Nephron (organoid): Measurements from ENCODE around the gene PDE6B.

Source experiments
- H3K27ac Mint-ChIP-seq, 3 experiments: 2 replicates each; pipeline ENCODE4 v1.8.0; 2020; ENCODE audit warnings: mixed read lengths in 3 of 3, mild to moderate bottlenecking in 2 of 3, moderate library complexity in 1 of 3
- H3K27me3 Mint-ChIP-seq: 2 replicates; pipeline ENCODE4 v1.8.0; 2021; ENCODE audit warnings: low read depth, mild to moderate bottlenecking, moderate library complexity, mixed read lengths
- H3K36me3 Mint-ChIP-seq: 2 replicates; pipeline ENCODE4 v1.8.0; 2020; ENCODE audit warnings: low read depth, mixed read lengths
- H3K4me1 Mint-ChIP-seq: 2 replicates; pipeline ENCODE4 v1.8.0; 2020; ENCODE audit warnings: mixed read lengths
- H3K4me3 Mint-ChIP-seq, 3 experiments: 2 replicates each; pipeline ENCODE4 v1.8.0; 2020; ENCODE audit warnings: mild to moderate bottlenecking in 3 of 3, mixed read lengths in 3 of 3, moderate library complexity in 2 of 3
- H3K9me3 Mint-ChIP-seq: 2 replicates; pipeline ENCODE4 v1.8.0; 2020; ENCODE audit warnings: mixed read lengths
- TF ChIP-seq, protein P1 (sequence below), 3 experiments: fragments of 200-600 bp; sonication (generic); IDR thresholded peaks; one replicate each; pipeline ENCODE4 v1.5.0; 2021; ENCODE audit warnings: antibody characterized with exemption in 3 of 3; ENCODE audit not compliant: unreplicated experiment in 3 of 3

PDE6B gene

DNA sequence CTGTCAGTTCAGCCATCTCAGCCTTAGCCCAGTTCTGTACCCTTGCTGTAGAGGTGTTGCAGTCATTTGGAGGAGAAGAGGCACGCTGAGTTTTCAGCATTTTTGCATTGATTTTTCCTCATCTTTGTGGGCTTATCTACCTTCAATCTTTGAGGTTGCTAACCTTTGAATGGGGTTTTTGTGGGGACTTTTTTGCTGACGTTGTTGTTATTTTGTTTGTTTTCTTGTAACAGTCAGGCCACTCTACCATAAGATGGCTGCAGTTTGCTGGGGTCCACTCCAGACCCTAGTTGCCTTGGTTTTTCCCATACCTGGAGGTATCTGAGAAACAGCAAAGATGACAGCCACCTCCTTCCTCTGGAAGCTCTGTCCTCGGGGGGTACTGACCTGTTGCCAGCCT lies 26.4 kb upstream of the PDE6B start:
- H3K36me3 Mint-ChIP-seq, result no peaks in the 10 kb centered on the region
- H3K27ac Mint-ChIP-seq, result no peak overlapping the region
- peaks cover 54% of the 10 kb centered on the region for H3K27me3 Mint-ChIP-seq
- peaks cover 3% of the 10 kb centered on the region for H3K9me3 Mint-ChIP-seq
- no peak overlapping the region for H3K4me3 Mint-ChIP-seq
- TF ChIP-seq, protein P1, sequence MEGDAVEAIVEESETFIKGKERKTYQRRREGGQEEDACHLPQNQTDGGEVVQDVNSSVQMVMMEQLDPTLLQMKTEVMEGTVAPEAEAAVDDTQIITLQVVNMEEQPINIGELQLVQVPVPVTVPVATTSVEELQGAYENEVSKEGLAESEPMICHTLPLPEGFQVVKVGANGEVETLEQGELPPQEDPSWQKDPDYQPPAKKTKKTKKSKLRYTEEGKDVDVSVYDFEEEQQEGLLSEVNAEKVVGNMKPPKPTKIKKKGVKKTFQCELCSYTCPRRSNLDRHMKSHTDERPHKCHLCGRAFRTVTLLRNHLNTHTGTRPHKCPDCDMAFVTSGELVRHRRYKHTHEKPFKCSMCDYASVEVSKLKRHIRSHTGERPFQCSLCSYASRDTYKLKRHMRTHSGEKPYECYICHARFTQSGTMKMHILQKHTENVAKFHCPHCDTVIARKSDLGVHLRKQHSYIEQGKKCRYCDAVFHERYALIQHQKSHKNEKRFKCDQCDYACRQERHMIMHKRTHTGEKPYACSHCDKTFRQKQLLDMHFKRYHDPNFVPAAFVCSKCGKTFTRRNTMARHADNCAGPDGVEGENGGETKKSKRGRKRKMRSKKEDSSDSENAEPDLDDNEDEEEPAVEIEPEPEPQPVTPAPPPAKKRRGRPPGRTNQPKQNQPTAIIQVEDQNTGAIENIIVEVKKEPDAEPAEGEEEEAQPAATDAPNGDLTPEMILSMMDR (IDR thresholded peaks at IDR 0.05; ENCODE audit: unreplicated experiment in 3 of 3), result no peak
- no peaks in the 10 kb centered on the region for H3K4me1 Mint-ChIP-seq

DNA sequence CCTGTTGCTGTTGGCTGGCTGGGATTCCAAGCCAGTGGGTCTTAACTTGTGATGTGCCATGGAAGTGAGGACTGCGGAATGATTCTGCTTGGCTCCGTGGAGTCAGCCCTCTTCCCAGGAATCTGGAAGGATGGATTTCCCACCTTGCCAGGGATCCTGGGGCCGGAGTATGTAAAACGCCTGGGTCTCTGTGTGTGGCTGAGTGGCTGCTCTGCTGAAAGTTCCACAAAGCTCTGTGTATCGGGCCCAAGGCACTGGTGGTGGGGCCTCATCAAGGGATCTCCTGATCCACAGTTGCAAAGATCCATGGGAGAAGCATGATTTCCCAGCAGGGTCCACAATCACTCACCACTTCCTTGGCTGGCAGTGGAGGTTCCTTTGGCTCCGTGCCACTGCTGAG lies 25.2 kb upstream of the PDE6B start:
- Mint-ChIP-seq H3K27me3 (peaks cover 49% of the 10 kb centered on the region), H3K36me3 (no peaks in the 10 kb centered on the region), H3K9me3 (no peaks in the 10 kb centered on the region), H3K27ac (no peak overlapping the region), H3K4me1 (no peaks in the 10 kb centered on the region), H3K4me3 (no peak overlapping the region)
- TF ChIP-seq, protein P1 (IDR thresholded peaks at IDR 0.05; ENCODE audit: unreplicated experiment in 3 of 3), result no peak

DNA sequence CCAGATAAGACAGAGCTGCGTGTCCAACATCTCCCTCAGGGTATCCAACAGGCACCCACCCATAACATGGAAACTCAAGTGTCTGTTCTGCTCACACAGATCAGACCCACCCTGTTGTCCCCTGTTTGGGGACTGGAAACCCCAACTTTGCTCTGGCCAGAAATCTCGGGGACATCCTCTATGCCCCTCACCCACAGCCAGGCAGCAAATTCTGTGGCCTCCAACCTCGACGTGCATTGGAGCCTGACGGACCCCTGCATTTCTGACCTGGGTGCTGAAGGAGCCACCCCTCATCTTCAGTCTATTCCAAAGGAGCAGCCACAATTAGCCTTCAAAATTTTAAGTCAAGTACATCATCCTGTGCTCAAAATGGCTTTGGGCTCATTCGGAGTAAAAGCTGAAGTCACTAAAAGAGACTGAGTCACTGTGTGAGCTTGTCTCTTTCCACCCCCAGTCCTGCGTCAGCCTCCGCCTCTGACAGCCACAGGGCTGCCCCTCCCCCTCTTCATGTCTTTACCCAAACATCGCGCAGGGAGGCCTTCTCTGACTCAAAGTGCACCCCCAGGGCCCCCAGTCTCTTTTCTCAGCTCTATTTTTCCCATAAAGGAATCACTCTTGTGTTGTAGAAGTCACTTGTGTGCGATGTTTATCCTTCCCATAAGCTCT lies 24.4 kb upstream of the PDE6B start:
- H3K9me3 Mint-ChIP-seq, result no peaks in the 10 kb centered on the region
- H3K27ac Mint-ChIP-seq, result no peak overlapping the region
- H3K27me3 Mint-ChIP-seq, result peaks cover 48% of the 10 kb centered on the region
- no peaks in the 10 kb centered on the region for H3K36me3 Mint-ChIP-seq
- H3K4me3 Mint-ChIP-seq, result no peak overlapping the region
- H3K4me1 Mint-ChIP-seq, result no peaks in the 10 kb centered on the region
- TF ChIP-seq, protein P1 (IDR thresholded peaks at IDR 0.05; ENCODE audit: unreplicated experiment in 3 of 3), result no peak

DNA sequence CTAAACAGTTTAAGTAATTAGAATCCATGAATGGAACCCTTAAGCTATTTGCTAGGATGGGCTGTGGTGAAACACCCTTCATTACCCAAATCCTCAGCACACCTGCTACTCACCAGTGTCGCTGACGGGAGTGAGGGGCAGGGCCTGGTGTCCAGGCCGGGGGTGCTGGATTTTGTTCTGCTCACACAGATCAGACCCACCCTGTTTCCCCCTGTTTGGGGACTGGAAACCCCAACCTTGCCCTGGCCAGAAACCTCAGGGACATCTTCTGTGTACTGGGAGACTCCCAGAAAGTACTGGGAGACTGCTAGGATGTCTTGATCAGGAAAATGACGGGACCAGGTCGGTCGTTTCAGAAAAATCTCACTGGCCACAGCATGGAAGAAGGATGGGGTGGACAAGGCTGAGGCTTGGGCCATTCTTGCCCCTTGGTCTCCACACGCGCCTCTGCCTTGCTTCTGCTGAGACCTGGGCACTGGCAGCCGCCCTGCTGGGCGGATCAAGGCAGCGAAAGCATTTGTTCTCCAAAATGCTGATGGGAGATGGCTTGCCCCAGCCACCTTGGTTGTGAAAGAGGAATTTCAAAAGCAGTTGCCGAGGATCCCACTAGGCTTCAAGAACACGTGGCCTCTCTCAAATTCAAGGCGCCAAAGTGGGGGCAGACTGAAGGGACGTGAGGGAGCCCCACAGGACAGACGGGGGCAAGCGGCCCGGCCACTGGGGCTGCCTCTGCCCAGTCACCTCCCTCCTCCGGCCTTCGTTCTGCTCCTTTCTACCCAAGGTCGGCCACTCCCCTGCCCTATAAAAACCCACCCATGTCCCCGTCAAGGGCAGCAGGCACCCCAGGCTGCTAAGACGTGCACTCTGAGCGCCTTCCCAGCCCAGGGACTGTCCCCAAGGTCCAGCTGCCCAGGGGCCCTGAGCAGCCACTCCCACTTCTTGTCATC lies 23.5 kb upstream of the PDE6B start:
- TF ChIP-seq, protein P1 (IDR thresholded peaks at IDR 0.05; ENCODE audit: unreplicated experiment in 3 of 3), result no peak
- H3K4me1 Mint-ChIP-seq, result no peaks in the 10 kb centered on the region
- no peak overlapping the region for H3K4me3 Mint-ChIP-seq
- H3K9me3 Mint-ChIP-seq, result no peaks in the 10 kb centered on the region
- H3K36me3 Mint-ChIP-seq, result no peaks in the 10 kb centered on the region
- peaks cover 40% of the 10 kb centered on the region for H3K27me3 Mint-ChIP-seq
- H3K27ac Mint-ChIP-seq, result no peak overlapping the region

DNA sequence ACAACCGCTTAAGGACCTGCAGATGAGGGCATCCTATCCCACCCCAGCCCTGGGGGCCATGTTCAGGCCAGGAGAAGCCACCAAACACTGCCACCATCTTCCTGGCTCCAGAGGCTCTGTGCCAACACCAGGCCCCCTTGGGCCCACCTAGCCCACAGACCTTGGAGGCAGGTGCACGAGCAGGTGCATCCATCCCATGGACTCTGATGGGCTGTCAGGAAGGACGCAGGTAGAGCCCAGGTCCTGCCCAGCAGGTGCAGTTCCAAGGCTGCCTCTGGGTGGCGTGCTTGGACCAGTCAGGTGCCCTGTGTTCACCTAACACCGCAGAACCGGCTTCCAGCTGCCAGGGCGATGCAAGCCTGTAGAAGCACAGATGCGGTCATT lies 22.8 kb upstream of the PDE6B start:
- no peak overlapping the region for H3K27ac Mint-ChIP-seq
- no peak overlapping the region for H3K4me3 Mint-ChIP-seq
- H3K27me3 Mint-ChIP-seq, result peaks cover 33% of the 10 kb centered on the region
- H3K36me3 Mint-ChIP-seq, result no peaks in the 10 kb centered on the region
- H3K9me3 Mint-ChIP-seq, result no peaks in the 10 kb centered on the region
- H3K4me1 Mint-ChIP-seq, result no peaks in the 10 kb centered on the region
- TF ChIP-seq, protein P1 (IDR thresholded peaks at IDR 0.05; ENCODE audit: unreplicated experiment in 3 of 3), result peak; percentile 57 to 79 (median 67)
